Skin of body (tissue), 2 donors: ENCODE results near the gene MEGF11. TPM values are rescaled to one million over a fixed set of nuclear protein-coding genes. Genes with fewer than 3 reads are reported as not detected.

Experiments used
- DNase-seq: peaks from one replicate; lab custom pipeline; 2025; lab: John Stamatoyannopoulos, UW
- total RNA-seq: library from RNA; depleted of rRNA; stranded (reverse); fragments of >200 nt; gene quantifications from one replicate; pipeline ENCODE4 v1.2.3, GENCODE V29; 2014

MEGF11 gene
- total RNA-seq, 1 donor from 2014 or later: 0.30 TPM

GRCh38 chr15:66145726-66146182 lies 107.8 kb downstream of the MEGF11 start:
- DNase-seq: no peak

GRCh38 chr15:66144978-66145725 lies 108.4 kb downstream of the MEGF11 start:
- no peak for DNase-seq

- DNase-seq: no peak
Measured at GRCh38 chr15:66142285-66142684, 111.3 kb downstream of the MEGF11 start.

GRCh38 chr15:66139591-66140207 lies 113.9 kb downstream of the MEGF11 start:
- DNase-seq: no peak

- no peak for DNase-seq
Measured at GRCh38 chr15:66138892-66139590, 114.5 kb downstream of the MEGF11 start.

- DNase-seq: no peak
Measured at GRCh38 chr15:66138096-66138783, 115.3 kb downstream of the MEGF11 start.

- DNase-seq: no peak
Measured at GRCh38 chr15:66136948-66137347, 116.6 kb downstream of the MEGF11 start.

- DNase-seq: no peak
Measured at GRCh38 chr15:66135664-66136063, 117.9 kb downstream of the MEGF11 start.

GRCh38 chr15:66134284-66134683 lies 119.3 kb downstream of the MEGF11 start:
- no peak for DNase-seq

- DNase-seq: no peak
Measured at GRCh38 chr15:66133247-66133885, 120.2 kb downstream of the MEGF11 start.

GRCh38 chr15:66132251-66132816 lies 121.2 kb downstream of the MEGF11 start:
- DNase-seq: no peak

GRCh38 chr15:66131831-66132230 lies 121.7 kb downstream of the MEGF11 start:
- no peak for DNase-seq

GRCh38 chr15:66131200-66131599 lies 122.3 kb downstream of the MEGF11 start:
- no peak for DNase-seq

GRCh38 chr15:66130496-66131034 lies 123.0 kb downstream of the MEGF11 start:
- DNase-seq: no peak

GRCh38 chr15:66129586-66129985 lies 124.0 kb downstream of the MEGF11 start:
- DNase-seq: no peak

GRCh38 chr15:66128116-66128680 lies 125.4 kb downstream of the MEGF11 start:
- no peak for DNase-seq

- no peak for DNase-seq
Measured at GRCh38 chr15:66126456-66126855, 127.1 kb downstream of the MEGF11 start.

GRCh38 chr15:66126031-66126441 lies 127.5 kb downstream of the MEGF11 start:
- DNase-seq: no peak

GRCh38 chr15:66124651-66125050 lies 128.9 kb downstream of the MEGF11 start:
- no peak for DNase-seq

GRCh38 chr15:66123799-66124198 lies 129.8 kb downstream of the MEGF11 start:
- no peak for DNase-seq
